H1 (cell line): ENCODE data around the gene ZNF350. TPM values are rescaled to one million over a fixed set of nuclear protein-coding genes. Genes with fewer than 3 reads are reported as not detected.

Experiments used
- CTCF ChIA-PET: fragments of 300-600 bp; sonication (Branson Sonifier 250); formaldehyde crosslinking; loops from one replicate; lab custom pipeline; 2021; ENCODE audit not compliant: partially characterized antibody; lab: Charles Lee
- POLR2A ChIA-PET: fragments of 300-600 bp; sonication (Branson Sonifier 250); formaldehyde crosslinking; loops from one replicate; lab custom pipeline; 2021; ENCODE audit warnings: inconsistent platforms; ENCODE audit not compliant: partially characterized antibody; lab: Charles Lee
- DNase-seq, 2 experiments: peaks; one replicate each; pipeline versions ENCODE4 v3.0.0 to v3.0.0-alpha.2; 2010 to 2022; ENCODE audit warnings: low spot score in 2 of 2, low read depth in 1 of 2, mixed read lengths in 1 of 2
- FAIRE-seq: peaks from 2 replicates; lab custom pipeline; 2011; peaks lifted over from hg19 to GRCh38; lab: Jason Lieb, UNC
- H2AFZ ChIP-seq: 2 replicates; pipeline ENCODE4 v1.8.1; 2012; ENCODE audit warnings: low read length, inconsistent platforms
- H2AK5ac ChIP-seq: 2 replicates; pipeline ENCODE4 v1.6.1; 2013; ENCODE audit warnings: low read depth, low read length
- H2BK120ac ChIP-seq: replicated peaks from 2 replicates; pipeline ENCODE3; 2013; ENCODE audit warnings: low read depth, low read length, inconsistent platforms
- H2BK12ac ChIP-seq: 2 replicates; pipeline ENCODE4 v1.6.1; 2013; ENCODE audit warnings: low read depth, low read length
- H2BK15ac ChIP-seq: 2 replicates; pipeline ENCODE4 v1.6.1; 2013; ENCODE audit warnings: low read length
- H2BK20ac ChIP-seq: 2 replicates; pipeline ENCODE4 v1.6.1; 2013; ENCODE audit warnings: low read length
- H2BK5ac ChIP-seq: 2 replicates; pipeline ENCODE4 v1.6.1; 2013; ENCODE audit warnings: low read depth, low read length
- H3K14ac ChIP-seq: 2 replicates; pipeline ENCODE4 v1.6.1; 2013; ENCODE audit warnings: inconsistent platforms; ENCODE audit not compliant: insufficient read length
- H3K18ac ChIP-seq: 2 replicates; pipeline ENCODE4 v1.6.1; 2013; ENCODE audit warnings: low read length; ENCODE audit errors: extremely low read depth
- H3K23ac ChIP-seq: 2 replicates; pipeline ENCODE4 v1.6.1; 2013; ENCODE audit warnings: inconsistent platforms; ENCODE audit not compliant: insufficient read length
- H3K23me2 ChIP-seq: 2 replicates; pipeline ENCODE4 v1.6.1; 2013; ENCODE audit warnings: low read depth, low read length
- H3K27ac ChIP-seq: 2 replicates; pipeline ENCODE4 v1.6.1; 2011; ENCODE audit warnings: low read depth, low read length, inconsistent platforms
- H3K27me3 ChIP-seq, 4 experiments: replicated peaks in 1 of 4; 1 replicate in 1 of 4; 2 replicates in 3 of 4; pipeline versions ENCODE4 v1.6.1 to v1.8.1; 2011 to 2013; ENCODE audit warnings: low read length in 3 of 4, mild to moderate bottlenecking in 3 of 4, inconsistent platforms in 2 of 4, mixed read lengths in 2 of 4, moderate library complexity in 1 of 4; ENCODE audit not compliant: control insufficient read depth in 3 of 4, insufficient read depth in 3 of 4; ENCODE audit errors: extremely low read depth in 1 of 4
- H3K36me3 ChIP-seq, 4 experiments: 2 replicates each; pipeline versions ENCODE4 v1.6.1 to v1.8.1; 2011 to 2013; ENCODE audit warnings: mild to moderate bottlenecking in 4 of 4, low read length in 3 of 4, moderate library complexity in 2 of 4, control low read depth in 1 of 4, inconsistent platforms in 1 of 4; ENCODE audit not compliant: insufficient read depth in 4 of 4, control insufficient read depth in 2 of 4
- H3K4ac ChIP-seq: replicated peaks from 2 replicates; pipeline ENCODE3; 2013; ENCODE audit warnings: low read length, low read depth, mixed read lengths, inconsistent platforms; ENCODE audit not compliant: insufficient read length
- H3K4me1 ChIP-seq, 4 experiments: replicated peaks in 1 of 4; 1 replicate in 1 of 4; 2 replicates in 3 of 4; pipeline versions ENCODE4 v1.6.1 to v1.8.1; 2011 to 2013; ENCODE audit warnings: low read length in 3 of 4, inconsistent platforms in 2 of 4, mixed read lengths in 1 of 4; ENCODE audit not compliant: insufficient read depth in 4 of 4, control insufficient read depth in 3 of 4
- H3K4me2 ChIP-seq, 2 experiments: 2 replicates each; pipeline versions ENCODE4 v1.6.1 to v1.8.1; 2011 to 2013; ENCODE audit warnings: low read depth in 2 of 2, low read length in 2 of 2, control low read depth in 1 of 2, inconsistent platforms in 1 of 2, mild to moderate bottlenecking in 1 of 2; ENCODE audit not compliant: insufficient read depth in 1 of 2
- H3K4me3 ChIP-seq, 4 experiments: fragments of 200-600, 300-600 bp in 1 of 4; sonication (generic), shearing (Covaris generic), sonication (Bioruptor Twin) in 1 of 4; 2 replicates each; pipeline versions ENCODE4 v1.5.1 to v1.8.1; 2011 to 2016; ENCODE audit warnings: low read length in 4 of 4, low read depth in 3 of 4, control low read depth in 2 of 4, inconsistent platforms in 2 of 4, mild to moderate bottlenecking in 2 of 4, mixed read lengths in 1 of 4, moderate library complexity in 1 of 4; ENCODE audit not compliant: insufficient read depth in 2 of 4; ENCODE audit errors: extremely low read depth in 1 of 4
- H3K56ac ChIP-seq: replicated peaks from 2 replicates; pipeline ENCODE3; 2013; ENCODE audit warnings: low read depth, mild to moderate bottlenecking, mixed read lengths, low read length, inconsistent platforms; ENCODE audit not compliant: insufficient read length
- H3K79me1 ChIP-seq: 2 replicates; pipeline ENCODE4 v1.6.1; 2013; ENCODE audit warnings: low read depth, low read length, control low read depth
- H3K79me2 ChIP-seq, 2 experiments: 2 replicates each; pipeline versions ENCODE4 v1.6.1 to v1.8.1; 2012 to 2013; ENCODE audit warnings: low read length in 2 of 2, mild to moderate bottlenecking in 2 of 2, inconsistent platforms in 1 of 2; ENCODE audit not compliant: insufficient read depth in 2 of 2, control insufficient read depth in 1 of 2
- H3K9ac ChIP-seq, 4 experiments: replicated peaks in 1 of 4; 1 replicate in 1 of 4; 2 replicates in 3 of 4; pipeline versions ENCODE4 v1.6.1 to v1.8.1; 2011 to 2013; ENCODE audit warnings: low read depth in 3 of 4, low read length in 3 of 4, control low read depth in 2 of 4, mild to moderate bottlenecking in 2 of 4, moderate library complexity in 2 of 4, inconsistent platforms in 1 of 4; ENCODE audit errors: extremely low read depth in 1 of 4
- H3K9me3 ChIP-seq, 2 experiments: 2 replicates each; pipeline versions ENCODE4 v1.6.1 to v1.8.1; 2012 to 2013; ENCODE audit warnings: mild to moderate bottlenecking in 2 of 2, moderate library complexity in 2 of 2, control low read depth in 1 of 2, inconsistent platforms in 1 of 2, low read depth in 1 of 2, low read length in 1 of 2, mixed read lengths in 1 of 2; ENCODE audit not compliant: insufficient read depth in 2 of 2
- H4K20me1 ChIP-seq, 2 experiments: replicated peaks in 1 of 2; 2 replicates each; pipeline versions ENCODE3 to v1.8.1; 2011 to 2013; ENCODE audit warnings: inconsistent platforms in 2 of 2, low read length in 2 of 2, mild to moderate bottlenecking in 1 of 2; ENCODE audit not compliant: insufficient read depth in 2 of 2, control insufficient read depth in 1 of 2
- H4K5ac ChIP-seq: 2 replicates; pipeline ENCODE4 v1.6.1; 2013; ENCODE audit warnings: low read length, low read depth, mixed read lengths, inconsistent platforms; ENCODE audit not compliant: insufficient read length
- H4K8ac ChIP-seq: 2 replicates; pipeline ENCODE4 v1.8.0; 2013; ENCODE audit warnings: mild to moderate bottlenecking, moderate library complexity, low read length, inconsistent platforms; ENCODE audit not compliant: insufficient read depth; ENCODE audit errors: extremely low read depth
- H4K91ac ChIP-seq: replicated peaks from 2 replicates; pipeline ENCODE3; 2013; ENCODE audit warnings: low read length, mixed read lengths, inconsistent platforms; ENCODE audit not compliant: insufficient read length
- CHD1 ChIP-seq: IDR thresholded peaks from 2 replicates; pipeline ENCODE4 v1.6.1; 2012; ENCODE audit warnings: low read depth, low read length, improper control_type of control experiment
- GTF2F1 ChIP-seq: IDR thresholded peaks from 2 replicates; pipeline ENCODE4 v1.6.1; 2012; ENCODE audit warnings: low read depth, low read length, improper control_type of control experiment, borderline replicate concordance
- HDAC2 ChIP-seq, 2 experiments: fragments of 300-600 bp in 1 of 2; sonication (generic) in 1 of 2; IDR thresholded peaks; 2 replicates each; pipeline ENCODE4 v1.6.1; 2011 to 2012; ENCODE audit warnings: low read depth in 2 of 2, low read length in 2 of 2, mild to moderate bottlenecking in 2 of 2, moderate library complexity in 2 of 2, borderline replicate concordance in 1 of 2, inconsistent platforms in 1 of 2
- JUN ChIP-seq: IDR thresholded peaks from 2 replicates; pipeline ENCODE4 v1.6.1; 2011; ENCODE audit warnings: low read depth, mild to moderate bottlenecking, improper control_type of control experiment, low read length
- MAX ChIP-seq: IDR thresholded peaks from 2 replicates; pipeline ENCODE4 v1.6.1; 2012; ENCODE audit warnings: inconsistent platforms
- RFX5 ChIP-seq: IDR thresholded peaks from 2 replicates; pipeline ENCODE4 v1.6.1; 2011; ENCODE audit warnings: low read depth, low read length, improper control_type of control experiment, borderline replicate concordance
- SIN3A ChIP-seq, 2 experiments: IDR thresholded peaks in 1 of 2; conservative IDR thresholded peaks in 1 of 2; 2 replicates each; pipeline ENCODE4 v1.6.1; 2011 to 2012; ENCODE audit warnings: low read length in 2 of 2, improper control_type of control experiment in 1 of 2, low read depth in 1 of 2, mild to moderate bottlenecking in 1 of 2
- SIX5 ChIP-seq: IDR thresholded peaks from 2 replicates; pipeline ENCODE4 v1.6.1; 2011; ENCODE audit warnings: mild to moderate bottlenecking, low read depth, low read length
- WGBS, 2 experiments: shearing (Covaris generic) in 1 of 2; methylation state at CpG; one replicate each; pipeline versions ENCODE4 v1.1.6 to v1.1.7; 2013 to 2015; ENCODE audit warnings: low lambda C conversion rate in 2 of 2, mixed read lengths in 2 of 2, inconsistent platforms in 1 of 2, low coverage in 1 of 2, missing lambda C conversion rate in 1 of 2; ENCODE audit not compliant: insufficient replicate concordance in 2 of 2, insufficient coverage in 1 of 2, insufficient read length in 1 of 2; ENCODE audit errors: extremely low coverage in 1 of 2, missing lambda C conversion rate in 1 of 2; 5-methylcytosine and 5-hydroxymethylcytosine counted together
- polyA plus RNA-seq, 7 experiments: library from polyadenylated mRNA; depleted of rRNA in 3 of 7; stranded (reverse) in 5 of 7; unstranded in 2 of 7; fragments of >200 nt in 5 of 7; fragments of 200-250 nt in 2 of 7; gene quantifications; 1 replicate in 5 of 7; 2 replicates in 1 of 7; 4 replicates in 1 of 7; pipeline versions ENCODE4 v1.2.1 to v1.2.3, GENCODE V29; 2011 to 2013; ENCODE audit warnings: missing spikeins in 2 of 7, mixed read lengths in 2 of 7
- total RNA-seq: library from RNA; stranded (reverse); fragmentation: NEBNext Ultra II Directional; extraction: Animal tissue kit (Norgen Biotek cat#: 25700); gene quantifications from 2 replicates; pipeline ENCODE4 v1.2.1, GENCODE V29; 2021

Gene ZNF350
- total and polyA plus RNA-seq, 2 of the 8 experiments (the other 6 are each of a cell fraction or from before 2014, with no cell fraction given): 1.7 to 5.3 TPM

- H3K9me3 ChIP-seq: peaks cover 30 to 34% of the 10 kb centered on the region in 2 experiments
- TF ChIP-seq JUN (no peak), HDAC2 (IDR thresholded peaks at IDR 0.05; ENCODE audit: borderline replicate concordance in 1 of 2, low read depth in 2 of 2, low read length in 2 of 2) (peak in 1 of 2 experiments; percentile 43; a peak in 1 of 4 replicates), MAX (no peak; the same call in 1 of the 2 replicates), SIX5 (peak; percentile 25; the same call in 1 of the 2 replicates), SIN3A (conservative IDR thresholded peaks at IDR 0.05 in 1 of 2, IDR thresholded peaks at IDR 0.05 in 1 of 2; ENCODE audit: low read depth in 1 of 2, low read length in 2 of 2) (peak in 1 of 2 experiments; percentile 78; a peak in 1 of 4 replicates), RFX5 (no peak), GTF2F1 (no peak), CHD1 (no peak)
Observed at GRCh38 chr19:51926784-51927741, 59.6 kb downstream of the ZNF350 start, which contains the start of gene ZNF613. Gene ZNF613, plus strand, starts transcription at chr19:51927472. Its CDS starts 8,749 bp downstream, at chr19:51936221.

More at GRCh38 chr19:51926784-51927741, 59.6 kb downstream of the ZNF350 start, which contains the start of gene ZNF613:
- Histone ChIP-seq H3K23me2 (peaks cover 5% of the 10 kb centered on the region; the same call in 1 of the 2 replicates), H3K79me1 (0 out of 2 replicates have a peak, but pooled peaks cover 3% of the 10 kb centered on the region), H4K8ac (peak within 1 kb of the TSS; percentile 93), H3K14ac (no peak within 1 kb of the TSS), H3K18ac (peak within 1 kb of the TSS; percentile 100), H2BK12ac (peak within 1 kb of the TSS; percentile 99), H3K79me2 (peaks cover 0 to 45% of the 10 kb centered on the region in 2 experiments; a peak in 3 of 4 replicates), H2BK120ac (peak within 1 kb of the TSS; percentile 93), H3K27ac (peak within 1 kb of the TSS; percentile 99), H2BK15ac (peak within 1 kb of the TSS; percentile 98; the same call in 1 of the 2 replicates), H4K20me1 (peaks cover 0 to 2% of the 10 kb centered on the region in 2 experiments), H3K4ac (no peak within 1 kb of the TSS), H3K36me3 (peaks cover 2 to 18% (median 8%) of the 10 kb centered on the region in 4 experiments; a peak in 4 of 8 replicates), H3K27me3 (no peaks in the 10 kb centered on the region), H3K23ac (no peak within 1 kb of the TSS), H2BK5ac (peak within 1 kb of the TSS; percentile 98), H3K9ac (peak within 1 kb of the TSS; percentile 89 to 97 (median 92)), H3K4me2 (peak within 1 kb of the TSS; percentile 57 to 83), H2AK5ac (no peak within 1 kb of the TSS), H2BK20ac (0 out of 2 replicates have a peak within 1 kb of the TSS, but pooled peaks have one; percentile 77), H2AFZ (peak within 1 kb of the TSS; percentile 100), H3K4me3 (peak within 1 kb of the TSS; percentile 65 to 98 (median 93)), H3K56ac (peak within 1 kb of the TSS; percentile 94), H4K91ac (peak within 1 kb of the TSS; percentile 100), H4K5ac (peak within 1 kb of the TSS; percentile 100), H3K4me1 (no peaks in the 10 kb centered on the region; a peak in 1 of 7 replicates)
- DNase-seq (peak; percentile 80 to 90), FAIRE-seq (peak; percentile 92)
- WGBS, 2 experiments: 1% methylated on average over 47 of the region's 52 CpGs; no CpG with 5 or more reads in 1 of the 2 experiments
- POLR2A ChIA-PET: interaction anchor here (0.7 to 2.1 kb wide), 6 partner anchors 12 to 101 kb away, joined by 3 to 7 read pairs (median 4); partner anchors contain the start of genes ZNF614 and ZNF649
- CTCF ChIA-PET: interaction anchor here (1.2 kb wide), 1 partner anchor 28 kb away, joined by 3 read pairs; no protein-coding TSS in a partner anchor
